ENCODE measurements around the gene PTPRG. TPM values are rescaled to one million over a fixed set of nuclear protein-coding genes. Genes with fewer than 3 reads are reported as not detected.

PTPRG gene
- total RNA-seq, 1 experiment from 2014 or later = 0.74 TPM

DNA sequence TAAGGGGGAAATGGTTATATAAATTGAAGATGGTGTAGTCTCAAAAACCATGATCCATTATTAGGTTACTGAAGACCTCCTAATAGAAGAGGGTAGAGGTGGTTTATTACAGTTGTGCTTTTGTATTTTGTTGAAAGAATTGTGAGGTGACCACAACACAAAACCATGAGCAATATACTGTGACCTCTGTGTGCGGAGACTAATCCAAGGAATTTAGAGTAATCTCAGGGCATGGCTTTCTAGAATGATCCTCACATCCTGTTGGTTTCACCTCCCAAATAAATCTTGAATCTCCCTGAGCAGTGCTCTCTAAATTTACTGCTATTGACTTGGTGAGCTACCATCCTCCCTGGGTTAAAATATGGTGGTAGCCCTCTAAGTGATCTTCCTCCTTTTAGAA, 52.3 kb downstream of the PTPRG start:
- Histone ChIP-seq H3K9me3 (ENCODE audit: control insufficient read depth, insufficient read depth, low read depth, low read length) (no peaks in the 10 kb centered on the region), H3K4me3 (ENCODE audit: low read depth in 2 of 2, low read length in 2 of 2) (no peak overlapping the region), H3K27ac (ENCODE audit: low read length) (no peak overlapping the region), H3K4me1 (ENCODE audit: control insufficient read depth, insufficient read depth, low read length) (no peaks in the 10 kb centered on the region), H3K36me3 (ENCODE audit: control insufficient read depth, insufficient read depth, low read length) (no peaks in the 10 kb centered on the region), H3K27me3 (ENCODE audit: control insufficient read depth, insufficient read depth, low read length) (no peaks in the 10 kb centered on the region)
- TF ChIP-seq, protein P1, sequence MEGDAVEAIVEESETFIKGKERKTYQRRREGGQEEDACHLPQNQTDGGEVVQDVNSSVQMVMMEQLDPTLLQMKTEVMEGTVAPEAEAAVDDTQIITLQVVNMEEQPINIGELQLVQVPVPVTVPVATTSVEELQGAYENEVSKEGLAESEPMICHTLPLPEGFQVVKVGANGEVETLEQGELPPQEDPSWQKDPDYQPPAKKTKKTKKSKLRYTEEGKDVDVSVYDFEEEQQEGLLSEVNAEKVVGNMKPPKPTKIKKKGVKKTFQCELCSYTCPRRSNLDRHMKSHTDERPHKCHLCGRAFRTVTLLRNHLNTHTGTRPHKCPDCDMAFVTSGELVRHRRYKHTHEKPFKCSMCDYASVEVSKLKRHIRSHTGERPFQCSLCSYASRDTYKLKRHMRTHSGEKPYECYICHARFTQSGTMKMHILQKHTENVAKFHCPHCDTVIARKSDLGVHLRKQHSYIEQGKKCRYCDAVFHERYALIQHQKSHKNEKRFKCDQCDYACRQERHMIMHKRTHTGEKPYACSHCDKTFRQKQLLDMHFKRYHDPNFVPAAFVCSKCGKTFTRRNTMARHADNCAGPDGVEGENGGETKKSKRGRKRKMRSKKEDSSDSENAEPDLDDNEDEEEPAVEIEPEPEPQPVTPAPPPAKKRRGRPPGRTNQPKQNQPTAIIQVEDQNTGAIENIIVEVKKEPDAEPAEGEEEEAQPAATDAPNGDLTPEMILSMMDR (IDR thresholded peaks at IDR 0.05) = no peak
- TF ChIP-seq POLR2AphosphoS5 (IDR thresholded peaks at IDR 0.05; ENCODE audit: low read depth, low read length) (no peak), TCF7L2 (IDR thresholded peaks at IDR 0.05; ENCODE audit: low read depth, low read length) (no peak), SIN3A (IDR thresholded peaks at IDR 0.05; ENCODE audit: borderline replicate concordance, insufficient read depth, low read depth, low read length) (no peak)
- TF ChIP-seq, protein P2, sequence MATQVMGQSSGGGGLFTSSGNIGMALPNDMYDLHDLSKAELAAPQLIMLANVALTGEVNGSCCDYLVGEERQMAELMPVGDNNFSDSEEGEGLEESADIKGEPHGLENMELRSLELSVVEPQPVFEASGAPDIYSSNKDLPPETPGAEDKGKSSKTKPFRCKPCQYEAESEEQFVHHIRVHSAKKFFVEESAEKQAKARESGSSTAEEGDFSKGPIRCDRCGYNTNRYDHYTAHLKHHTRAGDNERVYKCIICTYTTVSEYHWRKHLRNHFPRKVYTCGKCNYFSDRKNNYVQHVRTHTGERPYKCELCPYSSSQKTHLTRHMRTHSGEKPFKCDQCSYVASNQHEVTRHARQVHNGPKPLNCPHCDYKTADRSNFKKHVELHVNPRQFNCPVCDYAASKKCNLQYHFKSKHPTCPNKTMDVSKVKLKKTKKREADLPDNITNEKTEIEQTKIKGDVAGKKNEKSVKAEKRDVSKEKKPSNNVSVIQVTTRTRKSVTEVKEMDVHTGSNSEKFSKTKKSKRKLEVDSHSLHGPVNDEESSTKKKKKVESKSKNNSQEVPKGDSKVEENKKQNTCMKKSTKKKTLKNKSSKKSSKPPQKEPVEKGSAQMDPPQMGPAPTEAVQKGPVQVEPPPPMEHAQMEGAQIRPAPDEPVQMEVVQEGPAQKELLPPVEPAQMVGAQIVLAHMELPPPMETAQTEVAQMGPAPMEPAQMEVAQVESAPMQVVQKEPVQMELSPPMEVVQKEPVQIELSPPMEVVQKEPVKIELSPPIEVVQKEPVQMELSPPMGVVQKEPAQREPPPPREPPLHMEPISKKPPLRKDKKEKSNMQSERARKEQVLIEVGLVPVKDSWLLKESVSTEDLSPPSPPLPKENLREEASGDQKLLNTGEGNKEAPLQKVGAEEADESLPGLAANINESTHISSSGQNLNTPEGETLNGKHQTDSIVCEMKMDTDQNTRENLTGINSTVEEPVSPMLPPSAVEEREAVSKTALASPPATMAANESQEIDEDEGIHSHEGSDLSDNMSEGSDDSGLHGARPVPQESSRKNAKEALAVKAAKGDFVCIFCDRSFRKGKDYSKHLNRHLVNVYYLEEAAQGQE (IDR thresholded peaks at IDR 0.05; ENCODE audit: insufficient read depth in 1 of 2, low read depth in 2 of 2, low read length in 1 of 2) = no peak
- no TSS peak for BruUV-seq (replicated peaks)
- ATAC-seq (no peak), DNase-seq (ENCODE audit: low read depth, low spot score) (no peak)
- intact Hi-C loops (cut with micrococcal nuclease; ENCODE audit: unreplicated experiment) = no loop called here
- ChIA-PET CTCF (no interaction called here), POLR2A (no interaction called here)
- in situ Hi-C loops (cut with HindIII; ENCODE audit: low pct_unique_long_range_greater_than_20kb, low sequenced_read_pairs) = no loop called here

DNA sequence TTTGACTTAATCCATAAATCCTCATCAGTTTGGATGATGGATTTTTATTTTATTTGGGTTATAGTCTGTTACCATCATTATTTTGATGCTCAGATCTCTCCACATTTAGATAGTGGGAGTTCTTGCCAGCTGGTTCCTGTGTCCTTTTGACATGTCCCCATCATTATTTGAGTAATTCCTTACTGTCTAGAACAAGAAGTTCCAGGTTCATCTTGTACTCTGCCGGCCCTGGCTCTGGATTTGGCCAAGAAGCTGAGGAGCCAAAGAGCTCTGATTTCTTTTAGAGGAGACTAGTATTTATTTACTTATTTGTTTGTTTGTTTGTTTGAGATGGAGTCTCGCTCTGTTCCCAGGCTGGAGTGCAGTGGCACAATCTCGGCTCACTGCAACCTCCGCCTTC, 54.3 kb downstream of the PTPRG start:
- POLR2A ChIA-PET = no interaction called here
- no peaks in the 10 kb centered on the region for H3K36me3 ChIP-seq (ENCODE audit: control insufficient read depth, insufficient read depth, low read length)
- no TSS peak for BruUV-seq (replicated peaks)
- no peak overlapping the region for H3K4me3 ChIP-seq (ENCODE audit: low read depth in 2 of 2, low read length in 2 of 2)
- TF ChIP-seq, protein P2 (IDR thresholded peaks at IDR 0.05; ENCODE audit: insufficient read depth in 1 of 2, low read depth in 2 of 2, low read length in 1 of 2) = no peak
- no peak for TF ChIP-seq SIN3A (IDR thresholded peaks at IDR 0.05; ENCODE audit: borderline replicate concordance, insufficient read depth, low read depth, low read length)
- TF ChIP-seq TCF7L2 (IDR thresholded peaks at IDR 0.05; ENCODE audit: low read depth, low read length) = no peak
- TF ChIP-seq, protein P1 (IDR thresholded peaks at IDR 0.05) = no peak
- no peak for TF ChIP-seq POLR2AphosphoS5 (IDR thresholded peaks at IDR 0.05; ENCODE audit: low read depth, low read length)
- H3K27me3 ChIP-seq (ENCODE audit: control insufficient read depth, insufficient read depth, low read length) = no peaks in the 10 kb centered on the region
- CTCF ChIA-PET = no interaction called here
- H3K9me3 ChIP-seq (ENCODE audit: control insufficient read depth, insufficient read depth, low read depth, low read length) = no peaks in the 10 kb centered on the region
- no peaks in the 10 kb centered on the region for H3K4me1 ChIP-seq (ENCODE audit: control insufficient read depth, insufficient read depth, low read length)
- no peak overlapping the region for H3K27ac ChIP-seq (ENCODE audit: low read length)
- DNase-seq (ENCODE audit: low read depth, low spot score) = no peak
- in situ Hi-C loops (cut with HindIII; ENCODE audit: low pct_unique_long_range_greater_than_20kb, low sequenced_read_pairs) = no loop called here
- no peak for ATAC-seq
- intact Hi-C loops (cut with micrococcal nuclease; ENCODE audit: unreplicated experiment) = no loop called here

All from Panc1 (cell line).